T-helper 1 cell (primary cell): ENCODE results near the gene GNG12.
A peak's percentile ranks its signal among the peaks of the same experiment; 100 is the strongest.

Source experiments
- DNase-seq, 5 donors: peaks; one replicate each; pipeline ENCODE4 v3.0.0-alpha.2; 2012 to 2020

GNG12 gene

GRCh38 chr1:67784545-67785186 lies 48.6 kb downstream of the GNG12 start:
- no peak for DNase-seq

GRCh38 chr1:67780637-67781036 lies 52.6 kb downstream of the GNG12 start:
- DNase-seq = no peak

GRCh38 chr1:67777440-67777839 lies 55.8 kb downstream of the GNG12 start:
- DNase-seq = no peak

GRCh38 chr1:67777016-67777415 lies 56.3 kb downstream of the GNG12 start:
- no peak for DNase-seq

- no peak for DNase-seq
Observed at GRCh38 chr1:67773462-67773861, 59.8 kb downstream of the GNG12 start.

- no peak for DNase-seq
Observed at GRCh38 chr1:67771749-67772148, 61.5 kb downstream of the GNG12 start.

- peak in 1 of 5 donors; percentile 5 for DNase-seq
Observed at GRCh38 chr1:67771152-67771551, 62.1 kb downstream of the GNG12 start.

- no peak for DNase-seq
Observed at GRCh38 chr1:67769633-67770256, 63.5 kb downstream of the GNG12 start.

- DNase-seq = no peak
Observed at GRCh38 chr1:67768480-67768879, 64.8 kb downstream of the GNG12 start.

GRCh38 chr1:67767103-67767782 lies 66.0 kb downstream of the GNG12 start:
- no peak for DNase-seq

- DNase-seq = peak in 3 of 5 donors; percentile 6 to 24 (median 11)
Observed at GRCh38 chr1:67766141-67766978, 66.9 kb downstream of the GNG12 start.

GRCh38 chr1:67764633-67765032 lies 68.6 kb downstream of the GNG12 start:
- DNase-seq = no peak

- no peak for DNase-seq
Observed at GRCh38 chr1:67761730-67762129, 71.5 kb downstream of the GNG12 start.

- no peak for DNase-seq
Observed at GRCh38 chr1:67761091-67761490, 72.2 kb downstream of the GNG12 start.

- DNase-seq = peak in 4 of 5 donors; percentile 30 to 49 (median 38)
Observed at GRCh38 chr1:67760030-67760821, 73.0 kb downstream of the GNG12 start.

- no peak for DNase-seq
Observed at GRCh38 chr1:67759692-67760029, 73.6 kb downstream of the GNG12 start.

- no peak for DNase-seq
Observed at GRCh38 chr1:67759066-67759465, 74.2 kb downstream of the GNG12 start.

GRCh38 chr1:67755619-67756018 lies 77.6 kb downstream of the GNG12 start:
- no peak for DNase-seq

GRCh38 chr1:67755160-67755559 lies 78.1 kb downstream of the GNG12 start:
- DNase-seq = no peak

- DNase-seq = no peak
Observed at GRCh38 chr1:67754526-67754920, 78.7 kb downstream of the GNG12 start.

GRCh38 chr1:67753776-67754525 lies 79.3 kb downstream of the GNG12 start:
- DNase-seq = no peak

- no peak for DNase-seq
Observed at GRCh38 chr1:67752306-67752705, 81.0 kb downstream of the GNG12 start.
